PC-3 (cell line): ENCODE measurements around the gene PDIA4.

Experiments
- EZH2 ChIP-seq: fragments of 300-600 bp; sonication (generic); IDR thresholded peaks from one replicate; pipeline ENCODE4 v1.6.1; 2017; ENCODE audit warnings: antibody characterized with exemption, mild to moderate bottlenecking, low read length; ENCODE audit not compliant: unreplicated experiment
- EZH2phosphoT487 ChIP-seq: fragments of 300-600 bp; sonication (generic); IDR thresholded peaks from 2 replicates; pipeline ENCODE4 v1.6.1; 2018; ENCODE audit warnings: mild to moderate bottlenecking, antibody characterized with exemption, low read length, borderline replicate concordance

DNA sequence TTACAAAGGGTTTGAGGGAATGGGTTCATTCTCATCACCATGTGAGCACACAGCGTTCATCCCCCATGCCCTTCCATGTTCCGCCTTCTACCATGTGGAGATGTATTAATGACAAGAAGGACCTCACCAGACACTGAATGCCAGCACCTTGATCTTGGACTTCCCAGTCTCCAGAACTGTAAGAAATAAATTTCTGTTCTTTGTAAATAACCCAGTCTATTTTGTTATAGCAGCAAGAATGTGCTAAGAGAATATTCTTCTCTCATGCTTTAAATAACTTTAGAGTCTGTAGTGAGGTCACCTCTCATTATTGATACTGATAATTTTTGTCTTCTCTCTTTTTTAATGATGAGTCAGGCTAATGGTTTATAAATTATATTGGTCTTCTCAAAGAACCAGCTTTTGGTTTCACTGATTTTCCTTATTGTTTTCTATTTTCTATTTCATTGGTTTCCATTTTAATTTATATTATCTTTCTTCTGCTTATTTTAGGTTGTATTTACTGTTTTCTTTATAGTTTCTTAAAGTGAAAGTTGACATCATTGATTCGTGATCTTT lies 3.1 kb upstream of the PDIA4 start:
- TF ChIP-seq EZH2phosphoT487 (no peak), EZH2 (no peak)
